ENCODE data around the gene NOC4L.

GRCh38 chr12:132111654-132112304 lies 32.5 kb upstream of the NOC4L start:
- TF ChIP-seq, protein P1, sequence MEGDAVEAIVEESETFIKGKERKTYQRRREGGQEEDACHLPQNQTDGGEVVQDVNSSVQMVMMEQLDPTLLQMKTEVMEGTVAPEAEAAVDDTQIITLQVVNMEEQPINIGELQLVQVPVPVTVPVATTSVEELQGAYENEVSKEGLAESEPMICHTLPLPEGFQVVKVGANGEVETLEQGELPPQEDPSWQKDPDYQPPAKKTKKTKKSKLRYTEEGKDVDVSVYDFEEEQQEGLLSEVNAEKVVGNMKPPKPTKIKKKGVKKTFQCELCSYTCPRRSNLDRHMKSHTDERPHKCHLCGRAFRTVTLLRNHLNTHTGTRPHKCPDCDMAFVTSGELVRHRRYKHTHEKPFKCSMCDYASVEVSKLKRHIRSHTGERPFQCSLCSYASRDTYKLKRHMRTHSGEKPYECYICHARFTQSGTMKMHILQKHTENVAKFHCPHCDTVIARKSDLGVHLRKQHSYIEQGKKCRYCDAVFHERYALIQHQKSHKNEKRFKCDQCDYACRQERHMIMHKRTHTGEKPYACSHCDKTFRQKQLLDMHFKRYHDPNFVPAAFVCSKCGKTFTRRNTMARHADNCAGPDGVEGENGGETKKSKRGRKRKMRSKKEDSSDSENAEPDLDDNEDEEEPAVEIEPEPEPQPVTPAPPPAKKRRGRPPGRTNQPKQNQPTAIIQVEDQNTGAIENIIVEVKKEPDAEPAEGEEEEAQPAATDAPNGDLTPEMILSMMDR (IDR thresholded peaks at IDR 0.05) = no peak
- TF ChIP-seq, protein P2, sequence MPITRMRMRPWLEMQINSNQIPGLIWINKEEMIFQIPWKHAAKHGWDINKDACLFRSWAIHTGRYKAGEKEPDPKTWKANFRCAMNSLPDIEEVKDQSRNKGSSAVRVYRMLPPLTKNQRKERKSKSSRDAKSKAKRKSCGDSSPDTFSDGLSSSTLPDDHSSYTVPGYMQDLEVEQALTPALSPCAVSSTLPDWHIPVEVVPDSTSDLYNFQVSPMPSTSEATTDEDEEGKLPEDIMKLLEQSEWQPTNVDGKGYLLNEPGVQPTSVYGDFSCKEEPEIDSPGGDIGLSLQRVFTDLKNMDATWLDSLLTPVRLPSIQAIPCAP (CRISPR knock-in tag; IDR thresholded peaks at IDR 0.05) = no peak
- no peak for TF ChIP-seq ATF6 (CRISPR knock-in tag; IDR thresholded peaks at IDR 0.05)
- TF ChIP-seq NR2C2 (CRISPR knock-in tag; IDR thresholded peaks at IDR 0.05) = no peak
- TF ChIP-seq CREB1 (CRISPR knock-in tag; IDR thresholded peaks at IDR 0.05) = no peak
- no peak for TF ChIP-seq MAX (CRISPR knock-in tag; IDR thresholded peaks at IDR 0.05)
- TF ChIP-seq SMAD3 (CRISPR knock-in tag; IDR thresholded peaks at IDR 0.05; ENCODE audit: borderline replicate concordance) = no peak
- TF ChIP-seq ZNF219 (CRISPR knock-in tag; IDR thresholded peaks at IDR 0.05; ENCODE audit: borderline replicate concordance) = no peak
- no peak for TF ChIP-seq JUN (CRISPR knock-in tag; IDR thresholded peaks at IDR 0.05)
- TF ChIP-seq GTF2I (CRISPR knock-in tag; conservative IDR thresholded peaks at IDR 0.05) = no peak
- TF ChIP-seq, protein P3, sequence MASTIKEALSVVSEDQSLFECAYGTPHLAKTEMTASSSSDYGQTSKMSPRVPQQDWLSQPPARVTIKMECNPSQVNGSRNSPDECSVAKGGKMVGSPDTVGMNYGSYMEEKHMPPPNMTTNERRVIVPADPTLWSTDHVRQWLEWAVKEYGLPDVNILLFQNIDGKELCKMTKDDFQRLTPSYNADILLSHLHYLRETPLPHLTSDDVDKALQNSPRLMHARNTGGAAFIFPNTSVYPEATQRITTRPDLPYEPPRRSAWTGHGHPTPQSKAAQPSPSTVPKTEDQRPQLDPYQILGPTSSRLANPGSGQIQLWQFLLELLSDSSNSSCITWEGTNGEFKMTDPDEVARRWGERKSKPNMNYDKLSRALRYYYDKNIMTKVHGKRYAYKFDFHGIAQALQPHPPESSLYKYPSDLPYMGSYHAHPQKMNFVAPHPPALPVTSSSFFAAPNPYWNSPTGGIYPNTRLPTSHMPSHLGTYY (CRISPR knock-in tag; IDR thresholded peaks at IDR 0.05) = no peak
- no peak for TF ChIP-seq PRRX2 (CRISPR knock-in tag; IDR thresholded peaks at IDR 0.05)
